WI38 (cell line): ENCODE results near the gene OSM.

Experiments used
- H3K4me3 ChIP-seq: 2 replicates; pipeline ENCODE4 v1.5.1; 2011; ENCODE audit warnings: low read depth, mild to moderate bottlenecking, control low read depth, low read length
- CTCF ChIP-seq: IDR thresholded peaks from 2 replicates; pipeline ENCODE4 v1.5.1; 2012; ENCODE audit warnings: low read depth, mild to moderate bottlenecking, control low read depth, low read length

Gene OSM

GRCh38 chr22:30309951-30310741 is 43.5 kb upstream of the OSM start:
- TF ChIP-seq CTCF: no peak
- no peak overlapping the region for H3K4me3 ChIP-seq

- TF ChIP-seq CTCF: no peak
- H3K4me3 ChIP-seq: no peak overlapping the region
Observed at GRCh38 chr22:30308518-30309230, 42.0 kb upstream of the OSM start.

- no peak for TF ChIP-seq CTCF
Observed at GRCh38 chr22:30308093-30308492, 41.4 kb upstream of the OSM start.

GRCh38 chr22:30307041-30307574 is 40.5 kb upstream of the OSM start:
- no peak overlapping the region for H3K4me3 ChIP-seq
- TF ChIP-seq CTCF: no peak

More at GRCh38 chr22:30308093-30308492, 41.4 kb upstream of the OSM start:
- no peak overlapping the region for H3K4me3 ChIP-seq

- no peak overlapping the region for H3K4me3 ChIP-seq
Observed at GRCh38 chr22:30306627-30307011, 40.0 kb upstream of the OSM start.

GRCh38 chr22:30305906-30306626 is 39.4 kb upstream of the OSM start:
- TF ChIP-seq CTCF: no peak
- H3K4me3 ChIP-seq: no peak overlapping the region

More at GRCh38 chr22:30306627-30307011, 40.0 kb upstream of the OSM start:
- no peak for TF ChIP-seq CTCF
